Measurements from ENCODE around the gene FERMT1.
"Not testable (repeated sequence)": the region's sequence is repeated elsewhere in the genome, so short reads cannot be mapped to it uniquely, and the experiment has no call there.

The FERMT1 gene

GRCh38 chr20:6036213-6036612, 86.6 kb downstream of the FERMT1 start:
- no peak for DNase-seq

GRCh38 chr20:6034134-6034969, 88.5 kb downstream of the FERMT1 start:
- no peak for DNase-seq

- not testable (repeated sequence) for DNase-seq
These were observed 89.9 kb downstream of the FERMT1 start for GRCh38 chr20:6032907-6033306.

- DNase-seq: no peak
These were observed 92.3 kb downstream of the FERMT1 start for GRCh38 chr20:6030453-6031080.

GRCh38 chr20:6029538-6029937, 93.3 kb downstream of the FERMT1 start:
- DNase-seq: no peak

- no peak for DNase-seq
These were observed 94.0 kb downstream of the FERMT1 start for GRCh38 chr20:6028818-6029217.

- no peak for DNase-seq
These were observed 96.8 kb downstream of the FERMT1 start for GRCh38 chr20:6026051-6026450.

Data from NCI-H2107 (cell line).